ENCODE measurements around the gene CACNA1C.

Gene CACNA1C

DNA sequence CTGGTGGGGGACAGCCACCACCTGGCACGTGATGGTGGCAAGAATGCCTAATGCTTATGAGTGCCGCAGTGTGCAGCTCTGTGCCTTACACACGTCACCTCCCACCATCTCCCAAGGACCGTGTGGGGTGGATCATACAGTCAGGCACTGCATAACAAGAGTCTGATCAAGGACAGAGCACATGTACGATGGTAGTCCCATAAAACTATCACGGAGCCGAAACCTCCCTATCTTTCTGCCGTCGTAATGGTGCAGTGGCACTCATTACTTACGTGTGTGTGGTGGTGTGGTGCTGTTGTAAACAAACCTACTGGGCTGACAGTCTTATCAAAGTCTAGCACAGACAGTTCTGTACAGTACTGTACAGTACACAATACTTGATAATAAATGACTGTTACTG, 89.3 kb downstream of the CACNA1C start:
- DNase-seq = no peak

- no peak for DNase-seq
Measured at GRCh38 chr12:2144951-2145350, 92.2 kb downstream of the CACNA1C start.

GRCh38 chr12:2145433-2145998, 92.7 kb downstream of the CACNA1C start:
- DNase-seq = peak; percentile 31

DNA sequence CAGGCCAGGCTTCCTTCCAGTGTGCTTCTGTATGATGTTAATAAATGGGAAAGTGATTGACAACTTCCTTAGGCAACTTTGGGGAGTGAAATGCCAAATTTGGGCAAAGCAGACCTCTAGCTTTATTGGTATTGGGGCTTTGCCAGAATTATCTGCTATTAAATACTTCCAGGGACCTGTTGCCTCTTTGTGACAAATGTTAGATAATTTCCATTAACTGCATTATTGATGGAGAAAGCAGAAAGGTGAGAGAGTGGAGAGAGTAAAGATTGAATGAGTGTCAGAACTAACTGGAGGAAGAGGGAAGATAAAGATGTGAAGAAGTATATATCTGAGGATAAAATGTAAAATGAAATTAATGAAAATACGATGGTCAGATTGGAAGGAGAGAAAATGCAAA, 94.5 kb downstream of the CACNA1C start:
- DNase-seq = no peak

- no peak for DNase-seq
Measured at GRCh38 chr12:2149091-2149490, 96.3 kb downstream of the CACNA1C start.

GRCh38 chr12:2150833-2151232, 98.0 kb downstream of the CACNA1C start:
- DNase-seq = no peak

DNA sequence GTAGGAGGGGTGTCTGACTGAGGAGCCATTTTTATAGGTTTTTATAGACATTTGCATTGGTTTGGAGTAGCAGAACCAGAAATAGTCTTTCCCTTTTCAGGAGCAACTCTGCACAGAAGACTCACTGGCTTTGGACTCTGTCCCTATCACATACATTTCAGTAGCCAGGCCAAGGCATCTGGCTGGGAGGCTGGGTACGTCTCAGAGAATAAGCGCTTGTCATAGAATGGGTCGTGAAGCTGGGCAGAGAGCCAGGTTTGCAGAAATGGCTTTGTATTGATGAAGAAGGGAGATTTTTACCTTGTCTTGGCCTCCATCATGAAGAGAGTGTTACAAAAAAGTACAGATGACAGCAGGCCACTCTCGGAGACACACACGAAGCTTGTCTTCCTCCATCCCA, 98.6 kb downstream of the CACNA1C start:
- no peak for DNase-seq

DNA sequence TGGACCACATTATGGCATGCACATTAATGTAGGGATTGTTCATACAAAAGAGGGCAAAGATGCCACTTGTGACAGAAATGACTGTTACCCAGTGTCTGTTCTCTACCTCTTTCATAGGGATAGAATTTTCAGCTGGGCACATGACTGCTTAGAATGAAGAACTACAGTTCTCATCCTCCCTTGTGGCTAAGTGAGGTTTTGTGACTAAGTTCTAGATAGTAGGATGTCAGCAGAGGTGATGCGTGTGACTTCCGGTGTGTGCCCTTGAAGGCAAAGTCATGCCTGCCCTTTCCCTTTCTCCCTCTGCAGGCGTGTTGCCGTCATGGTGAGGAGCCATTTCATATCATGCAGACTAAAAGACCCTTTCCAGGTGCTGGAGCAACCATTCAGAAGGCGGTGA, 99.3 kb downstream of the CACNA1C start:
- DNase-seq = no peak

- DNase-seq = peak; percentile 72
Measured at GRCh38 chr12:2154050-2154449, 101.3 kb downstream of the CACNA1C start.

DNA sequence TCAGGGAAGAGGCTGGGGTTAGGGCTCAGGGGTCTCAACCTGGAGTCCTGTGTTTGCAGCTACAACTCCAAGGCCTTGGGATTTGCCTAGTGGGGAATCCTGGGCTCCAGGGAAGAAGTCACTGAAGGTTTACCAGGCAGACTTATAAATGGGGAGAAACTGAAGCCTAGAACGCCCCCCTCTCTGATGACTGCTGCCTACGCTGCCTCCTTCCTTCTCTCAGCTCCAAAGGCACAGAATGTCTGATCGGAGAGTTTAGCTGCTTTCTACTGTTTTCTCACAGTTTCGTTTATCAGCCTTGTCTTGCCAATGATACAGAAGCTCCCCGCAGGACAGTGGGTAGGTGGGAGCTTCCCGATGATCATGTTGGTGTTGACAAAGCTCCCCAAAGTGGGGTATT, 101.7 kb downstream of the CACNA1C start:
- no peak for DNase-seq

DNA sequence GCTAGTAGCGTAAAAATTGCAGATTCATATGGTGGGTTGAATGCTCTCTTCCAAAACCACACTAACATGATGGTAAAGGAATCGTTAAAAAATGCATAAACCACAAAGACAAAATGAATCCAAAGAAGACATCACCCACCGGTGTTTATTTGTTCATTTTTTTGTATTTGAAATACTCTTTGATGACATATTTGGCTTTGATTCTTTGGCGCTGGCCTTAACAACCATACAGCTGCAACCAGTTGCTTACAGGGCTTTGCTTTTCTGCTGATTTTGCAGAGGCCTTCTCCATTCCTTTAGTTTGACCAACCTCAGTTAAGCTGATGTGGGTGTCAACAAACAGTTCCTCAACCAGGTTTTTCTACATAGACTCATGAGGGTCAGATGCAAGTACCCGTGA, 103.5 kb downstream of the CACNA1C start:
- no peak for DNase-seq

DNA sequence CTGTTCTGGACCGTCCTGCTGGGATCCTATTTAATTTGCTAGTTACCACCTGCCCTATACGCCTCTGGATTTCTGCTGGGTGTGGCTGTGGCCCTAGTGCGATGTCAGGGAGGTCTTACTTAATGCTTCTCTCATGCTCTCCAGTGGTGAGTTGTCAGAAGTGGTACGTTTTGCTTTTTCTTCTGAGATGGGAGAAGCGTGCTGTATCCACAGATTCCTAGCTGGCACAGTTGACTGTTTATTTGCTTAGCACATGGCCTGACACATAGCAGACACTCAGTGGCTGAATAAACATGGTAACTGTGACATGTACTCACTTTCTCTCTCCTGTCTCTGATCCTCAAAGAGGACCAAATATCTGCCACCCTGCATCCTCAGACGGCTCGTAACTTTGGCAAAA, 107.3 kb downstream of the CACNA1C start:
- DNase-seq = no peak

DNA sequence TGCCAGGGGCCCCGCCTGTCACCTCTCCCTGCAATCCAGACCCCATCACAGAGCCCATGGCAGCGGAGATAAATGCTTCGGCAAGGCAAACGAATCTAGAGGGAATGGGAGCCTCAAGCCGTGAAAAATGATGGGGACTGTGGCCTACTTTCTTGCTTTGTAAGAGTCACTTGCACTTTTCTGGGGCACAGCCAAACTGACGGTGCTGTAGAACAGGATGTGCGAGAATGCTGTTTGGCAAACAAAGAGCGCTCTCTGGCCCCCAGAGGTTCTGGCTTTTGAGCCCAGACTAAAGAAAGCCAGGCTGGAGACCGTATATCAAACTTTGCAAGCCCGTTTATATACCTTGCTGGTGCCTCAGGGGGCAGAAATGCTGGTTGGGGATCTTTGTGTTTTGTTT, 108.7 kb downstream of the CACNA1C start:
- no peak for DNase-seq

DNA sequence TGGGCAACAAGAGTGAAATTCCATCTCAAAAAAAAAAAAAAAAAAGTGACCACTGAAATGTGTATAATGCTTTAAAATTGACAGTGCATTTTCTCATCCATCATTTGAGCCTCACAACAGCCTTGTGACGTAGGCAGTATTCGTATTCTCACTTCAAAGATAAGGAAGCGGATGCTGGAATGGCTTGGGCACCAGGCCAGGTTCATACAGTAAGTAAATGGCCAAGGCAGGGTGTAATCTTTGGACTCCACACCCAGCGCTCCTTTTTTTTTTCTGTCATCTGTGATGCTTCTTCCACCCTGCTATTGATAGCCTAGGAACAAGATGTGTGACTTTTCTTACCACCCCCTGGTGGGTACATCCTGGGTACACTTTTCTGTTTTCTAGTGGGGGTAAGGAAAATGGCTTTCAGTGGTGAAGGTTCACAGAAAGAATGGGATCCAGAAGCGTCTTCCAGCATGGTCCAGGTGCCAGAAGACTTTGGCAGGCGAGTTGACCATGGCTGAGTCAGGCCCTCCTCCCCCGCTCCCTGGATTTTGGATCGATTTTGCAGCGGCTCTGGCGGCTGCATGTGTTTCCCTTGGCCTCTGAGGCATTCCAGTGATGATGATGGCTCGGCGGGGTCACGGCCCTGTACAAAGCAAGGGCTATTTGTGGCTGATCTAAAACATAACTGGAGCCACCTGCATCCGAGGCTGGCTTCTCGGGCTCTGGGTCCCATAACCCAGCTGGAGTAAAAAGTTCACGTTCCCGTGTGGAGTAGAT, 110.6 kb downstream of the CACNA1C start:
- peak; percentile 56 for DNase-seq

DNA sequence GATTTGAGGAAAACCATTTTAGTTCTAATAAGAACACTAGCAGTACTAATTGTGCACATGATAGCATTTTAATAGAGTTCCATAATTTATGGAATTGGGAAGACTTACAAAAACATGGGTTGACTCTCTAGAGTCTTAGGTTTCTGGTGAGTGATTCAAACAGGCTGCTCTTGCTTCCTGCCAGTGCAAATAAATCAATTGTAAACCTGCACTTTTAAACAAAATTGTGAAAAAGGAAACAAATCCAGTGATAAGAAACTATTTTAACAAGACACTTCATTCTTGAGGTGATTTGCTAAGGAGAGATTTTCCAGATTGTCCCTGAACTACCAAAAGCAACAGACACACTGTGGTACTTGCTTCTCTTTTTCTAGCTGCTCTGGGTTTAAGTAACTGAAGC, 112.2 kb downstream of the CACNA1C start:
- DNase-seq = no peak

DNA sequence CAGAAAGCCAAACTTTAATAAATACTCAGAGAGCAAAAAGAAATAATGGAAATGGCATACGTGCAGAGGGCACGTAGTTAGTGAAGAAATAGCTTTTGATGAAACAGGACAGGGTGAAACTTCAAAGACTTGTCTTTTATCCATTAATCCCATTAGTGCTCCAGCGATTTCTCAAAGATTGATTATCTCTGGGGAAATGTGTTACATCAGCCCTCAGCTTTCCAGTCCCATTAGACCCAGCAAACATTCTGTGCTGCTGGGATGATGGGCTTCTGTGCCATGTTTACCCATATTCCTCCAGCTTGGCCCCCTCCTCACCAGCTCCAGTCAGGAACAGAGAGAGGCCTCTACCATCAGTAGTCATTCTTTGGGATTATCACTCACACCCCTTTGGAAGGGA, 113.1 kb downstream of the CACNA1C start:
- DNase-seq = no peak

GRCh38 chr12:2166696-2167095, 113.9 kb downstream of the CACNA1C start:
- DNase-seq = no peak

DNA sequence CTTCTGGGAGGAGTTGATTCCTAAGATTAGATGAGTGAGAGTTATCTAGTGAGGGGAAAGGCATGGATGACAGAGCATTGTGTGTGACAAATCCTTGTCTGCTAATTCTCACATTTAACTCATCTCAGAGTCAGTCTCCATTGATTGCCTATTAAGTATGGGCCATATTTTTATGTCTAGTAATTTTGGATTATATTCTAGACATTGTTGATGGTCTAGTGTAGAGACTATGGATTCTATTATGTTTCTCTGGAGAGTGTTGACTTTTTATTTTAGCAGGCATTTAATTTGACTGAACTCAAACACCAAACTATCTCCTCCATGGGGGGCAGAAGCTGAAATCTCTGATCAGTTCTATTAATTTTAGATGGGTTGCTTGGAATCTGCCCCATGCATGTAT, 114.4 kb downstream of the CACNA1C start:
- DNase-seq = no peak

GRCh38 chr12:2168808-2169207, 116.0 kb downstream of the CACNA1C start:
- no peak for DNase-seq

DNA sequence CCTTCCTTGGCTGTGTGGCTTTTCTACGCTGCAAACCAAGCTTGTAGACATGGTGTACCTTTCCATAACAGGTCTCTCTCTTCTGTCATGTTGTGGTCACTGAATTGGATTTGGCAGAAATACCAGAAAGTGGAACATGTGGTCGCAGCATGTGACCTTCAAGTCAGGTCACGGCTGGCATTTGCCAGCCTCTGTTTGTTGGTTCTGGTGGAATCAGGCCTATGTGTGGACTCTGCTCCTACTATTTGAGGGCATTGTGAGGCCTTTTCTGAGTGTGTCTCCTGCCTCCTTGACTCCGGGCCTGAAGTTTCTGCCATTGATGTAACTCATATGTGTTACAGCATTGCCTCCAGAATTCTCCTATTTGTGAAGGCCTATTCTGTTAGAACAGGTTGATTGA, 116.7 kb downstream of the CACNA1C start:
- DNase-seq = no peak

GRCh38 chr12:2169940-2170339, 117.2 kb downstream of the CACNA1C start:
- peak; percentile 58 for DNase-seq

DNA sequence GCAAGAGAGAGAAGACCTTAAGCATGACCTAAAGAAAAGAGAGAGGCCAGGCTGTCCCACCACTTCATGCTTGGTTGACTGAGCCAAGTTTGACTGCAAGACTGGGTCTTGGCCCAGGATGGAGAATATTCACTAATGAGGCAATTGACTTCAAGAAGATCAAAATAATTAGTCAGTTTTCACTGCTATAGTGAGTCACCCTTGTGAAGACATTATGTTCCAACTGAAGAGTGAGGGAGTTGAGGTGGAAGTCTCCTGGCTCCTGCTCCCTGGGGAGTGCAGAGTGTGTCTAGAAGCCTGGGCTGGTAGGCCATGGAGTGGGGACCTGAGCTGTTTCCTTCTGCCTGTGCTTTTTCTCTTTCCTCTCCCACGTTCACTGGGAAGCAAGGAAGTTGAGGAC, 117.6 kb downstream of the CACNA1C start:
- DNase-seq = peak; percentile 28

GRCh38 chr12:2171672-2172426, 119.1 kb downstream of the CACNA1C start:
- no peak for DNase-seq
